Natural killer cell (primary cell): ENCODE results near the gene LRRTM1. TPM values are rescaled to one million over a fixed set of nuclear protein-coding genes. Genes with fewer than 3 reads are reported as not detected.

Experiments
- ATAC-seq, 3 donors: fragments of 150-1000 bp in 2 of 3; fragments of 200-7000 bp in 1 of 3; cut with Tn5 transposase; 1 replicate in 1 of 3; 2 replicates in 2 of 3; pipeline ENCODE4 v1.10.0; 2021; ENCODE audit warnings: mild to moderate bottlenecking in 2 of 3, moderate library complexity in 2 of 3
- DNase-seq, 2 donors: peaks; one replicate each; pipeline versions ENCODE4 v3.0.0 to v3.0.0-alpha.2; 2013 to 2021; ENCODE audit warnings: mixed read lengths in 1 of 2
- H3K27ac ChIP-seq: one replicate; pipeline ENCODE4 v1.5.1; 2013; ENCODE audit warnings: mild to moderate bottlenecking, low read length
- H3K27me3 ChIP-seq: one replicate; pipeline ENCODE4 v1.6.1; 2013; ENCODE audit warnings: low read length; ENCODE audit not compliant: control insufficient read depth, insufficient read depth
- H3K36me3 ChIP-seq: one replicate; pipeline ENCODE4 v1.6.1; 2013; ENCODE audit warnings: low read length; ENCODE audit not compliant: control insufficient read depth, insufficient read depth
- H3K4me1 ChIP-seq: one replicate; pipeline ENCODE4 v1.6.1; 2013; ENCODE audit warnings: low read length; ENCODE audit not compliant: control insufficient read depth, insufficient read depth
- H3K4me3 ChIP-seq: one replicate; pipeline ENCODE4 v1.5.1; 2013; ENCODE audit warnings: low read length
- H3K9me3 ChIP-seq: one replicate; pipeline ENCODE4 v1.6.1; 2013; ENCODE audit warnings: low read length; ENCODE audit not compliant: control insufficient read depth, insufficient read depth
- H3K27ac Mint-ChIP-seq, 2 donors: one replicate each; pipeline ENCODE4 v1.8.0; 2022; ENCODE audit warnings: mild to moderate bottlenecking in 2 of 2, mixed read lengths in 2 of 2, moderate library complexity in 1 of 2
- H3K27me3 Mint-ChIP-seq, 2 donors: one replicate each; pipeline ENCODE4 v1.8.0; 2022; ENCODE audit warnings: low read depth in 2 of 2, mixed read lengths in 2 of 2
- H3K36me3 Mint-ChIP-seq: one replicate; pipeline ENCODE4 v1.8.0; 2022; ENCODE audit warnings: mixed read lengths
- H3K4me1 Mint-ChIP-seq, 2 donors: one replicate each; pipeline ENCODE4 v1.8.0; 2022; ENCODE audit warnings: mixed read lengths in 2 of 2
- H3K4me3 Mint-ChIP-seq: one replicate; pipeline ENCODE4 v1.8.0; 2022; ENCODE audit warnings: mild to moderate bottlenecking, moderate library complexity, mixed read lengths
- H3K9me3 Mint-ChIP-seq, 2 donors: one replicate each; pipeline ENCODE4 v1.8.0; 2022; ENCODE audit warnings: mixed read lengths in 2 of 2
- WGBS: methylation state at CpG from one replicate; pipeline ENCODE4 v1.1.7; 2013; ENCODE audit warnings: missing lambda C conversion rate; ENCODE audit not compliant: insufficient coverage; 5-methylcytosine and 5-hydroxymethylcytosine counted together
- intact Hi-C: fragments of 100-400 bp; cut with micrococcal nuclease; formaldehyde crosslinking; loops from one replicate; pipeline ENCODE4 v1.14.2; 2022
- total RNA-seq, 4 donors: library from RNA; stranded (reverse); fragments of 120-200 nt in 1 of 4; gene quantifications; one replicate each; pipeline versions ENCODE4 v1.2.3 to v1.2.4, GENCODE V29; 2013 to 2022
- TF ChIP-seq, protein P1 (sequence below): fragments of 200-600 bp; IDR thresholded peaks from one replicate; pipeline ENCODE4 v1.8.0; 2022; ENCODE audit warnings: antibody characterized with exemption

LRRTM1 gene
- total RNA-seq, 3 donors from 2014 or later (not counting 1 experiment from before 2014, with no cell fraction given) = not detected

DNA sequence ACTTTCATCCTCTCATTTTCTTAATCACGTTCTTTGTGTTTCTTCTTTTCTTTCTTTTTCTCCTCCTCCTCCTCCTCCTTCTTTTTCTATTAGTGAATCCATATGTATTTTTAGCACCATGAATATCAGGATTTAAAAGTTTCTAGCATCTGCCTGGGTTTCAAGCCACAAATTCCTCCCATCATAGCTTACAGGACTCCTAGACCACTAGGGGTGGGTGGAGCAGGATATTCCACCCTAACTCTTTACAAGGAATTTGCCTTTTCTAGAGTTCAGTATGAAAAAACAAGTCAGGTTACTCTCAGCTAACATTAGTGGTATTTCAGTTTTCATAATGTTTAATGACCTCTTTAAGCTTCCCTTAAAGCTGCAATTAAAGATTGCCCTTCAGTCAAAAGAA is 19.1 kb upstream of the LRRTM1 start:
- H3K4me1 ChIP-seq = no peaks in the 10 kb centered on the region
- no peak overlapping the region for H3K4me3 ChIP-seq
- H3K36me3 Mint-ChIP-seq = no peaks in the 10 kb centered on the region
- intact Hi-C loops = no loop called here
- ATAC-seq (no peak), DNase-seq (no peak)
- H3K36me3 ChIP-seq = no peaks in the 10 kb centered on the region
- no peak overlapping the region for H3K27ac Mint-ChIP-seq
- H3K4me1 Mint-ChIP-seq = no peaks in the 10 kb centered on the region
- TF ChIP-seq, protein P1, sequence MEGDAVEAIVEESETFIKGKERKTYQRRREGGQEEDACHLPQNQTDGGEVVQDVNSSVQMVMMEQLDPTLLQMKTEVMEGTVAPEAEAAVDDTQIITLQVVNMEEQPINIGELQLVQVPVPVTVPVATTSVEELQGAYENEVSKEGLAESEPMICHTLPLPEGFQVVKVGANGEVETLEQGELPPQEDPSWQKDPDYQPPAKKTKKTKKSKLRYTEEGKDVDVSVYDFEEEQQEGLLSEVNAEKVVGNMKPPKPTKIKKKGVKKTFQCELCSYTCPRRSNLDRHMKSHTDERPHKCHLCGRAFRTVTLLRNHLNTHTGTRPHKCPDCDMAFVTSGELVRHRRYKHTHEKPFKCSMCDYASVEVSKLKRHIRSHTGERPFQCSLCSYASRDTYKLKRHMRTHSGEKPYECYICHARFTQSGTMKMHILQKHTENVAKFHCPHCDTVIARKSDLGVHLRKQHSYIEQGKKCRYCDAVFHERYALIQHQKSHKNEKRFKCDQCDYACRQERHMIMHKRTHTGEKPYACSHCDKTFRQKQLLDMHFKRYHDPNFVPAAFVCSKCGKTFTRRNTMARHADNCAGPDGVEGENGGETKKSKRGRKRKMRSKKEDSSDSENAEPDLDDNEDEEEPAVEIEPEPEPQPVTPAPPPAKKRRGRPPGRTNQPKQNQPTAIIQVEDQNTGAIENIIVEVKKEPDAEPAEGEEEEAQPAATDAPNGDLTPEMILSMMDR = no peak
- H3K9me3 Mint-ChIP-seq = peaks cover 0 to 2% of the 10 kb centered on the region in 2 donors
- peaks cover 2 to 6% of the 10 kb centered on the region in 2 donors for H3K27me3 Mint-ChIP-seq
- peaks cover 3% of the 10 kb centered on the region for H3K27me3 ChIP-seq
- no peak overlapping the region for H3K4me3 Mint-ChIP-seq
- H3K9me3 ChIP-seq = no peaks in the 10 kb centered on the region
- no peak overlapping the region for H3K27ac ChIP-seq
- WGBS = no CpG with 5 or more reads among the region's 1 CpG

DNA sequence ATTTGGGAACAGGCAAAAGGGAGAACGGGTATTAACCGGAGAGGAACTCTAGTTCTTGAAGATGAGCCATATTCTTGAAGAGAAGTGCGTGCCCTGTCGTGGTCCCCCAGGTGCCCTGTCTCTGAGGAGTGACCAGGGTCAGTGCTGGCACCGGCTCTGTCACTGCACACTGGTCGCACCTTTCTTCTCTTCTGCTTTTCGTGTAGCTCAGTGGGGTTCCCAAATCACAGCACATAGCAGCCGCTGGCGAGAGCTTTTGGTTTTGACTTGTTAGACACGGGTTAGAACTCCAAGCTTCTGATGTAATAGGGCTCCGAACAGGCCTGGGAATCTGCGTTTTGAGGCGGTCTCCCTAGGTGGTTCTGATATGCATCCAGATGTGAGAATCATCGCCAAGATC is 18.4 kb upstream of the LRRTM1 start:
- no peak overlapping the region for H3K27ac ChIP-seq
- TF ChIP-seq, protein P1 = no peak
- H3K4me3 Mint-ChIP-seq = no peak overlapping the region
- H3K4me3 ChIP-seq = no peak overlapping the region
- peaks cover 3% of the 10 kb centered on the region for H3K27me3 ChIP-seq
- intact Hi-C loops = no loop called here
- H3K9me3 ChIP-seq = no peaks in the 10 kb centered on the region
- peaks cover 2 to 6% of the 10 kb centered on the region in 2 donors for H3K27me3 Mint-ChIP-seq
- H3K27ac Mint-ChIP-seq = no peak overlapping the region
- no peaks in the 10 kb centered on the region for H3K4me1 ChIP-seq
- H3K4me1 Mint-ChIP-seq = no peaks in the 10 kb centered on the region
- H3K36me3 Mint-ChIP-seq = no peaks in the 10 kb centered on the region
- peaks cover 0 to 5% of the 10 kb centered on the region in 2 donors for H3K9me3 Mint-ChIP-seq
- DNase-seq = no peak
- WGBS = 19% methylated on average over 14 of the region's 14 CpGs
- H3K36me3 ChIP-seq = no peaks in the 10 kb centered on the region
- ATAC-seq = no peak

DNA sequence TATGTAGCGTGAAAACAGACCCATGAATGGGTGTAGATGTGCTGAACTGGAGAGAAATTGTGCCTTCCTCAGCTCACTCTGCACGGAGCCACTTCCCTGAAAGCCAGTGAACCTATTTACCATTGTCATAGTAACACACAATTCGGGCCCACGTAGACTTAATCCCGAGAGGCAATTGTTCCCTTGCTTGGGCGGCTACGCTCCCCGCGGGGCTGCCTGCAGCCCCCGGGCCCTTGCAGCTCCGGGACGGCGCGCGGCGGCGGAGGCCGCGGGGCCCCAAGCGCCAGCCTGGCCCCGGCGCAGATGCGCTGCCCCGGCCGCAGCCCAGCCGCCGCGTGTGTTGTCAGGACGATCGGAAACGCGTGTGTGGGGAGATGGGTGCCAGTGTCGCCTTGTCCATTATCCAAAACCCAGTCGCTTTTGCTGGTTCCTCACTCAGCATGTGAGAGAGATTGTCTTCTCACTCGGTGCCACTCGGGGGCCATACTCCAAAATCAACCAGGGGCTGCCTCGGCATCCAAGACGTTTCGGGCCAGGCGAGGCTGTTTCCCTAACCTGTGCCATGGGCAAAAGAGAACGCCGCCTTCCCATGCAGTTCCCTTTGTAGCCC is 17.9 kb upstream of the LRRTM1 start:
- H3K27ac ChIP-seq = no peak overlapping the region
- no peak for ATAC-seq
- Mint-ChIP-seq H3K27ac (no peak overlapping the region), H3K36me3 (no peaks in the 10 kb centered on the region), H3K4me3 (no peak overlapping the region), H3K9me3 (peaks cover 0 to 5% of the 10 kb centered on the region in 2 donors), H3K27me3 (peaks cover 2 to 6% of the 10 kb centered on the region in 2 donors), H3K4me1 (no peaks in the 10 kb centered on the region)
- no peak overlapping the region for H3K4me3 ChIP-seq
- no peaks in the 10 kb centered on the region for H3K9me3 ChIP-seq
- TF ChIP-seq, protein P1 = no peak
- no peak for DNase-seq
- no peaks in the 10 kb centered on the region for H3K4me1 ChIP-seq
- peaks cover 3% of the 10 kb centered on the region for H3K27me3 ChIP-seq
- 7% methylated on average over 42 of the region's 42 CpGs for WGBS
- no peaks in the 10 kb centered on the region for H3K36me3 ChIP-seq
- intact Hi-C loops = no loop called here

DNA sequence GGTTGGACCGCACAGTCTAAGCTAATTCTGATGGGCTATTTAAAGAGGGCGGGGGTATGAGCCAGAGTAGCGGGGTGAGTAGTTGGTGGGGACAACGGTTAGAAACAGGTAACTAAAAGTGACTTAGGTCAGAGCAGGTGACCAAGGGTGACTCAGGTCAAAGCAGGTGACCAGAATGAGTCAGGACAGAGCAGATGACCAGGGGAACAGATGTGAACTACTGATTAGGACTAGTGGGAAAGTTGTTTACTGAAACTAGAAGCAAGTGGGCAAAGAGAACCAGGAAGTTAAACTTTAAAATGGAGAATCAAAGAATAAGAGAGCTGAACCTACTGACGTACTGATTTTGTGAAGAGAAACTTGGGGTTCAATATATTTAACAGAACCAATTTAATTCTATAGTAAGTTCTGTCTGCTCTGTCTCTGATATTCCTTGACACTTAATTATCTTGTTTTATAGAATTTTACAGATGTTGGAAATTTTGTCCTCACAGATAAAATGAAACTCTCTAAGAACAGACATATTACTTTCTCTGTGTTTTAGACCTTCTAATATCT is 7.8 kb upstream of the LRRTM1 start:
- TF ChIP-seq, protein P1 = no peak
- Histone ChIP-seq H3K27me3 (no peaks in the 10 kb centered on the region), H3K4me1 (no peaks in the 10 kb centered on the region), H3K4me3 (no peak overlapping the region), H3K9me3 (no peaks in the 10 kb centered on the region), H3K36me3 (no peaks in the 10 kb centered on the region), H3K27ac (no peak overlapping the region)
- intact Hi-C loops = no loop called here
- 85% methylated on average over 4 of the region's 5 CpGs for WGBS
- Mint-ChIP-seq H3K27me3 (no peaks in the 10 kb centered on the region), H3K36me3 (no peaks in the 10 kb centered on the region), H3K27ac (no peak overlapping the region), H3K9me3 (peaks cover 17 to 20% of the 10 kb centered on the region in 2 donors), H3K4me1 (no peaks in the 10 kb centered on the region), H3K4me3 (no peak overlapping the region)
- no peak for DNase-seq
- ATAC-seq = no peak
